Measurements from ENCODE around the gene HELB.

The HELB gene

GRCh38 chr12:66301944-66302826 is at the start of gene HELB:
Gene HELB, plus strand, starts transcription at chr12:66302493. Its CDS starts 111 bp downstream, at chr12:66302604.
- Histone ChIP-seq H3K4me1 (ENCODE audit: insufficient read depth, low read length) (peaks cover 27% of the 10 kb centered on the region), H3K27me3 (ENCODE audit: insufficient read depth, low read length) (peaks cover 4% of the 10 kb centered on the region), H2AFZ (ENCODE audit: low read depth, low read length) (peak within 1 kb of the TSS; percentile 71), H3K36me3 (ENCODE audit: insufficient read depth, low read length) (peaks cover 4% of the 10 kb centered on the region), H3K4me3 (ENCODE audit: low read length) (peak within 1 kb of the TSS; percentile 94), H3K9me3 (ENCODE audit: low read length) (no peaks in the 10 kb centered on the region)

DNA sequence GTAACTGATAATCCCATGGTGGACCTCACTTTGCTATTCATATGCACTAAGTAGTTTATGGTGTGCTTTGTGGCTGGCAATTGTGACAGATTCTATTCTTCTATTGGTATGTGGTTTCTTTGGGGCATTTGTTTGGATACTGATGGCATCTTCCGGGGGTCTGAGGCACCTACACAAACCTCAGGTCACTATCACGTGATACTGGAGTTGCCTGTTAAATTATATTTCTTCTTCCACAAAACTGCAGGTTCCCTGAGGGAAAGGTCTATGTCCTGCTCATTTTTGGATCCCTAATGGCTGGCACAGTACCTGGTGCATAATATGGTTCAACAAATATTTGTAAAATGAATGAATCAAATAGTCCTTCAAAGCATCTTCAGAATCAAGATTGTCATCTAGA is 49.5 kb upstream of the HELB start:
- Histone ChIP-seq H3K4me3 (ENCODE audit: low read length) (no peak overlapping the region), H3K9me3 (ENCODE audit: low read length) (no peaks in the 10 kb centered on the region), H3K4me1 (ENCODE audit: insufficient read depth, low read length) (peaks cover under 1% of the 10 kb centered on the region), H2AFZ (ENCODE audit: low read depth, low read length) (no peak overlapping the region), H3K27me3 (ENCODE audit: insufficient read depth, low read length) (no peaks in the 10 kb centered on the region), H3K36me3 (ENCODE audit: insufficient read depth, low read length) (no peaks in the 10 kb centered on the region)

GRCh38 chr12:66255737-66256136 is 46.6 kb upstream of the HELB start:
- no peaks in the 10 kb centered on the region for H3K27me3 ChIP-seq (ENCODE audit: insufficient read depth, low read length)
- H3K9me3 ChIP-seq (ENCODE audit: low read length) = no peaks in the 10 kb centered on the region
- no peak overlapping the region for H2AFZ ChIP-seq (ENCODE audit: low read depth, low read length)
- peaks cover 12% of the 10 kb centered on the region for H3K4me1 ChIP-seq (ENCODE audit: insufficient read depth, low read length)
- H3K4me3 ChIP-seq (ENCODE audit: low read length) = no peak overlapping the region
- H3K36me3 ChIP-seq (ENCODE audit: insufficient read depth, low read length) = no peaks in the 10 kb centered on the region

DNA sequence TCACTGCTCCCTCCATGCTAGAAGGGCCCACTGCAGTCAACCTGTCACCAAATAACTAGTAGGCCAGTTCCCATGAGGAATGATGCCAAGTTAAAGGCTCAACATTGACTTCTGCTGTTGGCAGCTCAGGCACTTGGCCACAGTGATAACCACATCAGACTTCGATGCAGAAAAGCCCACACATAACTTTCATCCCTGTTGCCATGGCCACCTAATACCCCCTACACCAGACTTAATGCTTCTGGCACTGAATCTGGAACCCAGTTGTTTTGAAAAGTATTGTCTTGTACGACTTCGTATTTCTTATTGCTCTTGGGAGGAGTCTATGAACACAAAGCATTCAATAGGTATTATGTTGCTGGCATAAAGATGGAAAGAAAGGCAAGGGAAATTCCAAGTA is 44.3 kb upstream of the HELB start:
- Histone ChIP-seq H2AFZ (ENCODE audit: low read depth, low read length) (no peak overlapping the region), H3K4me1 (ENCODE audit: insufficient read depth, low read length) (peaks cover 12% of the 10 kb centered on the region), H3K36me3 (ENCODE audit: insufficient read depth, low read length) (no peaks in the 10 kb centered on the region), H3K9me3 (ENCODE audit: low read length) (no peaks in the 10 kb centered on the region), H3K27me3 (ENCODE audit: insufficient read depth, low read length) (no peaks in the 10 kb centered on the region), H3K4me3 (ENCODE audit: low read length) (no peak overlapping the region)

GRCh38 chr12:66262737-66263136 is 39.6 kb upstream of the HELB start:
- Histone ChIP-seq H3K9me3 (ENCODE audit: low read length) (no peaks in the 10 kb centered on the region), H3K27me3 (ENCODE audit: insufficient read depth, low read length) (no peaks in the 10 kb centered on the region), H3K4me3 (ENCODE audit: low read length) (no peak overlapping the region), H3K36me3 (ENCODE audit: insufficient read depth, low read length) (no peaks in the 10 kb centered on the region), H2AFZ (ENCODE audit: low read depth, low read length) (no peak overlapping the region), H3K4me1 (ENCODE audit: insufficient read depth, low read length) (peaks cover 12% of the 10 kb centered on the region)

DNA sequence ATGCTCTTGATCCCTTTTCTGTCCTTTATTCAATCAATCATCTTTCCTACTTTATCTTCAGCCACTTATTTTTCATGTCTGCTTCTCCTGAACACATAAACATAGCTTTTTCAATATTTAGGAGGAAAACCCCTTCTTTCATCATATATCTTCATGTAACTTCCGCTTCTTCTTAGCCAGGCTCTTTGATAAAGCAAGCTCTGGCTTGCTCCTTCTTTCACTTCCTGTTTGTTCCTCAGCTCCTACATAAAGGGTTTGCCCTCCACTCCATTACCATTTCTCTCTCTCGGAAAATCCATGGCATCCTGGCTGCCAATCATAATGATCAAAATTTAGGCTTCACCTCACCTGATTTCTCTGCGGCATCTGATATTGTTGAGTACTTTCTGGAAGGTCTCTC is 33.7 kb upstream of the HELB start:
- Histone ChIP-seq H3K36me3 (ENCODE audit: insufficient read depth, low read length) (no peaks in the 10 kb centered on the region), H3K27me3 (ENCODE audit: insufficient read depth, low read length) (no peaks in the 10 kb centered on the region), H3K9me3 (ENCODE audit: low read length) (no peaks in the 10 kb centered on the region), H3K4me3 (ENCODE audit: low read length) (no peak overlapping the region), H3K4me1 (ENCODE audit: insufficient read depth, low read length) (no peaks in the 10 kb centered on the region), H2AFZ (ENCODE audit: low read depth, low read length) (no peak overlapping the region)

GRCh38 chr12:66269142-66269541 is 33.2 kb upstream of the HELB start:
- Histone ChIP-seq H3K9me3 (ENCODE audit: low read length) (no peaks in the 10 kb centered on the region), H3K4me3 (ENCODE audit: low read length) (no peak overlapping the region), H3K36me3 (ENCODE audit: insufficient read depth, low read length) (no peaks in the 10 kb centered on the region), H2AFZ (ENCODE audit: low read depth, low read length) (no peak overlapping the region), H3K27me3 (ENCODE audit: insufficient read depth, low read length) (no peaks in the 10 kb centered on the region), H3K4me1 (ENCODE audit: insufficient read depth, low read length) (no peaks in the 10 kb centered on the region)

- Histone ChIP-seq H3K4me3 (ENCODE audit: low read length) (no peak overlapping the region), H3K36me3 (ENCODE audit: insufficient read depth, low read length) (no peaks in the 10 kb centered on the region)
Measured at GRCh38 chr12:66269757-66270383, 32.4 kb upstream of the HELB start.

DNA sequence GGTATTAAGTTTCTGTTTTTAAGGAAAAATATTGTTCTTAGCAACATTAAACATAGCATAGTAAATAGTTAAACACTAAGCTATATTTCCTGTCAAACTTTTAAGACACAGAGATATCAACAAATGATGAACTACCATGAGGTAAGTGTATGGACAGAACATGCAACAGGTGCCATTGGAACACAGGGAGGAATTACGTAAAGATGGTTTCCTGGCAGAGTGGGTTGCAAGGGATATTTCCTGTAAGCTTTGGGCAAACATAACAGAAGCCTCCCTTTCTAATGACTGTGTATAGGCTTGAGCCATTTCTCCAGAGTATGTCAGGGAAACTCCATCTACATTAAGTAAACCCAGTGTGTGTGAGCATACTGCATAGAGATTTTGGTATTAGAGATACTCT is 31.7 kb upstream of the HELB start:
- Histone ChIP-seq H3K27me3 (ENCODE audit: insufficient read depth, low read length) (no peaks in the 10 kb centered on the region), H3K9me3 (ENCODE audit: low read length) (no peaks in the 10 kb centered on the region), H3K4me3 (ENCODE audit: low read length) (no peak overlapping the region), H3K36me3 (ENCODE audit: insufficient read depth, low read length) (no peaks in the 10 kb centered on the region), H3K4me1 (ENCODE audit: insufficient read depth, low read length) (no peaks in the 10 kb centered on the region), H2AFZ (ENCODE audit: low read depth, low read length) (no peak overlapping the region)

More at GRCh38 chr12:66269757-66270383, 32.4 kb upstream of the HELB start:
- no peaks in the 10 kb centered on the region for H3K27me3 ChIP-seq (ENCODE audit: insufficient read depth, low read length)
- no peak overlapping the region for H2AFZ ChIP-seq (ENCODE audit: low read depth, low read length)
- no peaks in the 10 kb centered on the region for H3K4me1 ChIP-seq (ENCODE audit: insufficient read depth, low read length)
- H3K9me3 ChIP-seq (ENCODE audit: low read length) = no peaks in the 10 kb centered on the region

- no peaks in the 10 kb centered on the region for H3K4me1 ChIP-seq (ENCODE audit: insufficient read depth, low read length)
- H3K9me3 ChIP-seq (ENCODE audit: low read length) = no peaks in the 10 kb centered on the region
- H3K27me3 ChIP-seq (ENCODE audit: insufficient read depth, low read length) = no peaks in the 10 kb centered on the region
- H3K4me3 ChIP-seq (ENCODE audit: low read length) = no peak overlapping the region
- H2AFZ ChIP-seq (ENCODE audit: low read depth, low read length) = no peak overlapping the region
- no peaks in the 10 kb centered on the region for H3K36me3 ChIP-seq (ENCODE audit: insufficient read depth, low read length)
Measured at GRCh38 chr12:66272650-66273049, 29.6 kb upstream of the HELB start.

GRCh38 chr12:66273147-66273546 is 29.1 kb upstream of the HELB start:
- no peaks in the 10 kb centered on the region for H3K4me1 ChIP-seq (ENCODE audit: insufficient read depth, low read length)

GRCh38 chr12:66275040-66275439 is 27.3 kb upstream of the HELB start:
- Histone ChIP-seq H3K9me3 (ENCODE audit: low read length) (no peaks in the 10 kb centered on the region), H2AFZ (ENCODE audit: low read depth, low read length) (no peak overlapping the region), H3K4me3 (ENCODE audit: low read length) (no peak overlapping the region), H3K36me3 (ENCODE audit: insufficient read depth, low read length) (no peaks in the 10 kb centered on the region), H3K27me3 (ENCODE audit: insufficient read depth, low read length) (no peaks in the 10 kb centered on the region), H3K4me1 (ENCODE audit: insufficient read depth, low read length) (no peaks in the 10 kb centered on the region)

More at GRCh38 chr12:66273147-66273546, 29.1 kb upstream of the HELB start:
- H2AFZ ChIP-seq (ENCODE audit: low read depth, low read length) = no peak overlapping the region
- H3K9me3 ChIP-seq (ENCODE audit: low read length) = no peaks in the 10 kb centered on the region
- no peaks in the 10 kb centered on the region for H3K36me3 ChIP-seq (ENCODE audit: insufficient read depth, low read length)
- no peaks in the 10 kb centered on the region for H3K27me3 ChIP-seq (ENCODE audit: insufficient read depth, low read length)
- H3K4me3 ChIP-seq (ENCODE audit: low read length) = no peak overlapping the region

- no peak overlapping the region for H3K4me3 ChIP-seq (ENCODE audit: low read length)
- no peak overlapping the region for H2AFZ ChIP-seq (ENCODE audit: low read depth, low read length)
- H3K4me1 ChIP-seq (ENCODE audit: insufficient read depth, low read length) = no peaks in the 10 kb centered on the region
- H3K9me3 ChIP-seq (ENCODE audit: low read length) = no peaks in the 10 kb centered on the region
- H3K27me3 ChIP-seq (ENCODE audit: insufficient read depth, low read length) = no peaks in the 10 kb centered on the region
- H3K36me3 ChIP-seq (ENCODE audit: insufficient read depth, low read length) = no peaks in the 10 kb centered on the region
Measured at GRCh38 chr12:66279123-66279712, 23.1 kb upstream of the HELB start.
